Myocyte (in vitro differentiated cells): ENCODE data around the gene LSS. TPM values are rescaled to one million over a fixed set of nuclear protein-coding genes. Genes with fewer than 3 reads are reported as not detected.
"Not testable (repeated sequence)": the region's sequence is repeated elsewhere in the genome, so short reads cannot be mapped to it uniquely, and the experiment has no call there.

Experiments
- DNase-seq: peaks from one replicate; pipeline ENCODE4 v3.0.0-alpha.2; 2012; ENCODE audit warnings: low read depth
- total RNA-seq: library from RNA; depleted of rRNA; stranded (reverse); fragments of >200 nt; gene quantifications from 2 replicates; pipeline ENCODE4 v1.2.3, GENCODE V29; 2014

Gene LSS
- total RNA-seq, 1 donor from 2014 or later: 211 TPM

DNA sequence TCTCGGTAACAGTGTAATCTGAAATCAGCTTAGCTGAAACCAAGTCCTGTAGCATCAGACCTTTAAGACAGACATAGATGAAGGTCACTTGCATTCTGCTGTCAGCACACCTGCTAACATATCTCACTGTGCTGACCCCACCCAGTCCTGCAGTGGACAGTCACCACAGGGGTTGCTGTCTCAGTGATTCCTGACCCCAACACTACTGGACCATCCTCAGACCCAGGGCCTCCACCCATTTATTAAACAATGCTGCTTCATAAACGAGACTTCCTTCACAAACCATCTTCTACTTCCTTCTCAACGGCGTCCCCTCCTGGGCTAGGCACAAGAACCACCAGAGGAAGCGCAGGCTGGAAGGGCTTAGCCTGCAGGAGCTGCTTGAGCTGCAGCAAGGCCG lies 17.8 kb upstream of the LSS start:
- DNase-seq: no peak

DNA sequence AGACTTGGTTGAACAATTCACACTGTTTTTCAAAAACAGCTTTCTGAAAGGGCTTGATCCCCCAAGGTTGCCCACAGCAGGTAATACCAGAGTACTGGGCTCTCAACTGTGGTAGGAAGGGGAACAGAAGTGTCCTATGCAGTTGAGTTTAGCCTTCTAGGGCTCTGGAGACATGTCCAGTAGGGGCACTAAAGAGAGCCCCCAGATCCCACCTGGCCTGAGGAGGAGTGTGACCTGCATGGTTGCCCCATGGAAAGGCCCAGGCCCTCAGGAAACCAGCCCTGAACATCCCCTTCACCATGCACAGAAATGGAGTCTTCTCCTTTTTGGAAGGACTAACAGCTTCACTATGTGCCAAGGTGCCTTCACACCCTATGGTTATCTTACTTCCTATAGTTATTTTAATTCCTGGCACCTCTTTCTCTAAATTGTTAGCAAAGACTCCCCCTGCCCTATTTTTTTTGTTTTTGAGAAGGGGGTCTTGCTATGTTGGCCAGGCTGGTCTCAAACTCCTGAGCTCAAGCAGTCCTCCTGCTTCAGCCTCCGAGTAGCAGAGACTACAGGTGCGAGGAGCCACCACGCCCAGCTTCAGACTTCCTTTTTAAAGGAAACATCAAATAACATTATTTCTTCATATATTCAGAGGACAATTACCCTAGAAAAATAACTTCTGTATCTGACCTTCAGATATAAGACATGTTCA lies 16.8 kb upstream of the LSS start:
- no peak for DNase-seq

DNA sequence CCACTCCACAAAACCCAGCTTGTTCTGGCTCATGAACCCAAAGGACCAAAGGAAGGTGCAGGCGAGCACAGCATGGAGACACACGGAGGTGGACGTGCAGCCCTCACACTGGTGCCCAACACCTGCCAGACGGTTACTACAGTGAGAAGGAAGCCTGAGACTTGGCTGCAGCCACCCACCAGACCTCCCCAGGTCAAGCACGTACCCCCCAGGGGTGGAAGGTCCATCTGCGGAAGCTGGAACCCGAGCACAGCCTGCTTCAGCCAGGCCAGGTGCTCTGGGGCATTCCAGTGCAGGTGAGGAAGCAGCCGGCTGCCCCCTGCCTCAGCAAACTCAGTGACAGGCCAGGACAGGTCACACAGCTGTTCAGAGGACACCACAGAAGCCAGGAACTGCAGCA lies 16.0 kb upstream of the LSS start:
- DNase-seq: no peak

- DNase-seq: no peak
These were observed 15.4 kb upstream of the LSS start for GRCh38 chr21:46243960-46244361.

GRCh38 chr21:46243325-46243724 lies 14.8 kb upstream of the LSS start:
- no peak for DNase-seq

GRCh38 chr21:46241577-46241976 lies 13.0 kb upstream of the LSS start:
- DNase-seq: not testable (repeated sequence)

DNA sequence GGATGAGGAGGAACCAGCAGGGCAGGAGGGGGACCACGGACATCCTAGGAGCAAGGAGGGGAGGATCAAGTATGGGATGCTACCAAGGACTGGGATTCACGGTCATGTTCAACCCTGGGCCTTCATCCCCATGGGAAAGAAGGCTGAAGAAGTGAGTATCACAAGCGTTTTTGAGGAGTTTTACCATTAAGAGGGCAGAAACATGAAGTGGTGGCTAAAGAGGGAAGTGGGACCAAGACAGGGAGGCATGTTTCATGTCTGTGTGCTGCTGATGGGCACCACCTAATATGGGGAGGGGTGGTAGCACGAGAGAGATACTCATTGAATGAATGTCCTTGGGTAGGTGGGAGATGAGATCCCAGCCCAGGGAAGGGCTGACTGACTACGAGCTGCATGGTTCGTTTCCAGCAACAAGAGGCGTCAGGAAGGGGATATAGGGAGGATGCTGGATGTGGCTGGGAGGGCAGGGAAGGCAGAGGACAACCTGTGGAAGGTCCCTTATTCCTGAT lies 11.3 kb upstream of the LSS start:
- no peak for DNase-seq

DNA sequence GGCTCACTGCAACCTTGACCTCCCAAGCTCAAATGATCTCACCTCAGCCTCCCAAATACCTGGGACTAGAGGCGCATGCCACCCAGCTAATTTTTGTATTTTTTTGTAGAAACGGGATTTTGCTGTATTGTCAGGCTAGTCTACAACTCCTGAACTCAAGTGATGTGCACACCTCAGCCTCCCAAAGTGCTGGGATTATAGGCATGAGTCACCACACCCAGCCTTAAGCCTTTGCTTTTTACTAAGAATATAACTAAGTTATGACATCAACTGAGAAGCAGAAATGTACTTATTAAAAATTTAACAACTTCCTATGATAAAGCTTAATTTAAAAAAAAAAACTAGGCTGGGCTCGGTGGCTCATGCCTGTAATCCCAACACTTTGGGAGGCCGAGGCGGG lies 8.9 kb upstream of the LSS start:
- DNase-seq: no peak

DNA sequence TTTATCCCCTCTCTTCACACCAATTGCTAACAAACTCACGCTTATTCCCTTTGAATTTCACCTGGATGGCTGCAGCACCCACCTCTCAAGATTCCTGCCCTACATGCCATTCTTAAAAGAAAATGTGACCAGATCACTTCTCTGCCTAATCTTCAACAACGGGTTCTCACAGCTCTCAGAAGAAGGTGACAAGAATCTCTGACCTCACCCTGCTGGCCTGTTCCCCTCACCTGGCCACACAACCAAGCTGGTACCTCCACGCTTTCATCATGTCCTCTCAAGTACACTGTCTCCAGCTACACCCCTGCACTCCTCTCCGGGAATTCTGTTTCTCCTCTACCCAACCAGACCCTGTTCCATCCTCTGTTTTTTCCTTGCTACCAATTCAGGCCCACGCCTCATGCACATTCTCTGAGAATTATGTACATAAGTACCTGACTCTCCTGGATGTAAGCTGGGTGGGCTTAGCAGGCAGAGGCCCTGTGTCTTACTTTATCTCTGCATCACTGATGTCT lies 5.9 kb upstream of the LSS start:
- no peak for DNase-seq

DNA sequence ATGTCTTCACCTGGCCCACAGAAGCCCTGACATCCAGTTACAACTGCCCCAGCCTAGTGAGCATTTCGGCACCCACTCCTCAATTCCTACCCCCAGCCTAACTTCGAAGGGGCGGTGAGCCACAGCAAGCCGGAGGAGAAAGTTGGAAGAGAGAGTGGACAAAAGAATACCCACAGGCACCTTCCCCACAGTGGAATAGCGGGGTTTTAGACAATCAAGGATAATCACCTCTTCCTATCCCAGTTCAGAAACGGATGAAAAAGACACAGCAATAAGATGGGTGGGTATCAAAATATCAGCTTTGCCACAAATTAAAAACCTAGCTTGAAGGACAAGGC lies 1.3 kb upstream of the LSS start:
- DNase-seq: no peak

DNA sequence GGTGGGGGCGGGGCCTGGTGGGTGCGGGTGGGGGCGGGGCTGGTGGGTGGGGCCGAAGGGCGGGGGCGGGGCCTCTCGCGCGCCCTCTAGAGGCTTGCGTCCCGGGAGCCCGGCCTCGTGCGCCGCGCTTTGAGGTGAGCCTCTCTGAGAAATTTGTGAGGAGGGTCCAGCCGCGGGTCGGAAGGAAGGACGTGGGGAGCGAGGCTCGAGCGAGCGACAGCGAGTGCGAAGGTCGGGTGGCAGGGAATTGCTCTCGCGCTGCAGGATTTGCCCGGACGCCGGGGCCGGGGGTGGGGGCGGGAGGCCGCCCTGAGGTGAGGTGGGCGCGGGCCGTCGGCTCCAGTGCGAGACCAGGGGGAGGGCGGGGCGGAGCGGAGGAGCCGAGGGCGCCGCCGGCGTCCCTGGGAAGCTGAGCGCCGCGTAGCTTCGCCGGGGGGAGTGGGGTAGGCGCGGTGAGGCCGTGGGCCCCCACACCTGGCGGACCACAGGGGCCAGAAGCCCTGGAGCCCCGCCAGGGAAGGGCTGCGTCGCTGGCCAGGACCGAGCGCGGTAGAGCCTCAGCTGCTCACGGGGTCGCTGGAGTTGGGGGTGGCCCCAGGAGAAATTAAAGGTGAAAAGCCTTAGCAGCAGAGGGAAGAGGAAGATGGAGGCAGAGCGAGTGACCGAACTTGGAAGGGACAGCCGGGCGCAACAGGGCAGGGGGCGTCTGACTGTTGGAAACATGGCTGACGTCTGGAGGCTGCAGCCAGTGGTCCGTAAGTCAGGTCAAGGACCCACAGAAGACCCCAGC lies 754 bp upstream of the LSS start:
- DNase-seq: no peak

DNA sequence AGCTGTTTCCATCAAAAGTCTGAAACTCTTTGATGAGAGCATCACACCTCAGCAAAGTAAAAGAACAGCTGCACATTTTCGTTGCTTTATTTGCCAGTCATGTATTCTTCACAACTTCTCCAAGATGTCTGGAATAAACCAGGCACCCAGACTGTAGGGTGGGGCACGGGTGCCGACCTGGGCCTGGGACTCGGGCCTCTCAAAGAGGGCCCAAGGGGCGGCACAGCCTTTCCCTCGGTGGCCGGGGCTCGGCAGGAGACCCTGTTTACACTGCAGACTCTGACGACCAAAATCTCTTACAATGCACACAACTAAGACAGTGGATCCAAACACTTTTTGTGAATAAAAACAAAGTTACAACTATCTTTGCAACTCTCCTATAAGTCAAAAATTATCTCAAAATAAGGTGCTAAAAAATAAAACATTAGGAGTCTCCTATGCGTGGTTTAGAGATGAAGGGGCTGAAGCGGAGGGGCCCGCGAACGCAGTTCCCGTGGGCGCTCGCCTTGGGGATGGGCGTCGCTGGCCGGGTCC lies 696 bp downstream of the LSS start:
- no peak for DNase-seq

- no peak for DNase-seq
These were observed 1.5 kb downstream of the LSS start for GRCh38 chr21:46226920-46227599.

- no peak for DNase-seq
These were observed 2.4 kb downstream of the LSS start for GRCh38 chr21:46226146-46226545.

- DNase-seq: not testable (repeated sequence)
These were observed 4.9 kb downstream of the LSS start for GRCh38 chr21:46223661-46224060.

- no peak for DNase-seq
These were observed 5.4 kb downstream of the LSS start for GRCh38 chr21:46223217-46223616.

DNA sequence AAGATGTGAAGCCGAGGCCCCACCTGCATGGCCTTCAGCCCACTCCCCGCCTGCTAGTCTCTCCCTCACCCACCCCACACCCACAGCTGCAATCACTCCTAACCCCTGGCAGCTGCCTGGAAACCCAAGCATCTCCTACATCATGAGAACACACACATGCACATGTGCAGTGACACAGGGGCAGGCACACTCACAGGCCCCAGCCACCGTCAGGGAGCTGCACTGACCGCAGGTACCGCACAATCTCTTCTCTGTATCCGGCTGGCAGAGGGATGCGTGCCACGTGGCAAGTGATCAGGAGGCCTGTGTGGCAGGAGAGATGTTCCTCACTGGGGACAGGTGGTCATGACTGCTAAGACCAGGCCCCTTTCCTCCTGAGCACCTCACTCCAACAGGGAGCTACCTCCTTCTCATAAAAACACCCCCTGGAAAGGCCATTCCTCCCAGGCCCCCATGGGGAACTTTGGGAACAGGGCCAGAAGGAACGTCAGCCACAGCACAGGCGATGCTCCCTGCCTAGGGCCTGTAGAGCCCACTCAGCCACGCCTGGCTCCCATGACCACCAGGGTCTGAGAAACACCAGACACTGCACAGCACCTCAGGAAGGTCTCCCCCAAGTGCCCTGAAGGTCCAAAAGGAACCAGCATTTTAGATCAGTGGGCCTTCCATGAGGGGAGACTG lies 6.0 kb downstream of the LSS start:
- DNase-seq: no peak

GRCh38 chr21:46221664-46222435 lies 6.7 kb downstream of the LSS start:
- DNase-seq: no peak

DNA sequence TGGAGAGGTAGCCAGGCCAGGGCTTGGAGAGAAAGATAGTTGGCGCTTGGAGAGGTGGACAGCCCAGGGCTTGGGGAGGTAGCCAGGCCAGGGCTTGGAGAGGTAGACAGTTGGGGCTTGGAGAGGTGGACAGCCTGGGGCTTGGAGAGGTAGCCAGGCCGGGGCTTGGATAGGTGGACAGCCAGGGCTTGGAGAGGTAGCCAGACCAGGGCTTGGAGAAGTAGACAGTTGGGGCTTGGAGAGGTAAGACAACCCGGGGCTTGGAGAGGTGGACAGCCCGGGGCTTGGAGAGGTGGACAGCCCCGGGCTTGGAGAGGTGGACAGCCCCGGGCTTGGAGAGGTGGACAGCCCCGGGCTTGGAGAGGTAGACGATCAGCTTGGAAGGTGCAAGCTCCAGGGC lies 7.7 kb downstream of the LSS start:
- no peak for DNase-seq

GRCh38 chr21:46220275-46220810 lies 8.2 kb downstream of the LSS start:
- DNase-seq: no peak
